ENCODE data around the gene CC2D1A.

Gene CC2D1A

GRCh38 chr19:13905634-13906520, at the start of gene CC2D1A, which contains the start of gene BRME1:
Gene CC2D1A, plus strand, starts transcription at chr19:13906201. Its CDS starts 241 bp downstream, at chr19:13906442.
Gene BRME1, minus strand, starts transcription at chr19:13906117. Its CDS starts 1,225 bp downstream, at chr19:13904892.
- Mint-ChIP-seq H3K4me1 (ENCODE audit: low read depth) (peaks cover 15% of the 10 kb centered on the region), H3K27me3 (no peaks in the 10 kb centered on the region), H3K36me3 (no peaks in the 10 kb centered on the region), H3K4me3 (peak within 1 kb of the TSS; percentile 87), H3K9me3 (ENCODE audit: low read depth) (no peaks in the 10 kb centered on the region), H3K27ac (peak within 1 kb of the TSS; percentile 89)

GRCh38 chr19:13856497-13856896, 49.5 kb upstream of the CC2D1A start:
- Mint-ChIP-seq H3K4me1 (ENCODE audit: low read depth) (peaks cover 18% of the 10 kb centered on the region), H3K27ac (no peak overlapping the region), H3K9me3 (ENCODE audit: low read depth) (no peaks in the 10 kb centered on the region), H3K36me3 (no peaks in the 10 kb centered on the region), H3K4me3 (no peak overlapping the region), H3K27me3 (no peaks in the 10 kb centered on the region)

GRCh38 chr19:13859361-13859880, 46.6 kb upstream of the CC2D1A start:
- no peaks in the 10 kb centered on the region for H3K9me3 Mint-ChIP-seq (ENCODE audit: low read depth)
- H3K4me3 Mint-ChIP-seq: no peak overlapping the region
- H3K4me1 Mint-ChIP-seq (ENCODE audit: low read depth): peaks cover 35% of the 10 kb centered on the region
- H3K27ac Mint-ChIP-seq: peak overlapping the region; percentile 55
- H3K27me3 Mint-ChIP-seq: peaks cover 5% of the 10 kb centered on the region
- H3K36me3 Mint-ChIP-seq: peaks cover under 1% of the 10 kb centered on the region

- H3K36me3 Mint-ChIP-seq: peaks cover 2% of the 10 kb centered on the region
- H3K4me3 Mint-ChIP-seq: peak overlapping the region; percentile 92
- H3K4me1 Mint-ChIP-seq (ENCODE audit: low read depth): peaks cover 38% of the 10 kb centered on the region
- no peaks in the 10 kb centered on the region for H3K9me3 Mint-ChIP-seq (ENCODE audit: low read depth)
- H3K27ac Mint-ChIP-seq: peak overlapping the region; percentile 86
- H3K27me3 Mint-ChIP-seq: peaks cover 6% of the 10 kb centered on the region
Observed at GRCh38 chr19:13860679-13861391, 45.2 kb upstream of the CC2D1A start.

DNA sequence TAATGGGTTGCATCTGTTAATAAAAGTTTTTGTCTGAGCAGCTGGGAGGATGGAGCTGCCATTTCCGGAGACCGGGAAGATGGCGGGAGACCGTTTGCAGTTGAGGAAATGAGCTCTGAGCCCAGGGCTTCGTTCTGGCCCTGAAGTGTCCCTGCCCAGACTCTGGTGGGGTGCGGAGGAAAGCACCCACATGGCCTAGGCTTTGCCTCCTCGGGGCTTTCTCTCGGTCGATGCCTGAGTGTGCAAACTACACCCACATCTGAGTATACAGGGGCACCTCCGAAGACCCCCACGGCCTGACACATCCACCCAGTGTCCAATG, 44.6 kb upstream of the CC2D1A start:
- peak overlapping the region; percentile 86 for H3K27ac Mint-ChIP-seq
- peaks cover 41% of the 10 kb centered on the region for H3K4me1 Mint-ChIP-seq (ENCODE audit: low read depth)
- peaks cover 8% of the 10 kb centered on the region for H3K27me3 Mint-ChIP-seq
- no peaks in the 10 kb centered on the region for H3K9me3 Mint-ChIP-seq (ENCODE audit: low read depth)
- H3K36me3 Mint-ChIP-seq: peaks cover 2% of the 10 kb centered on the region
- peak overlapping the region; percentile 92 for H3K4me3 Mint-ChIP-seq

GRCh38 chr19:13861714-13862531, 44.1 kb upstream of the CC2D1A start:
- no peaks in the 10 kb centered on the region for H3K9me3 Mint-ChIP-seq (ENCODE audit: low read depth)
- H3K27me3 Mint-ChIP-seq: peaks cover 12% of the 10 kb centered on the region
- H3K36me3 Mint-ChIP-seq: peaks cover 2% of the 10 kb centered on the region
- H3K27ac Mint-ChIP-seq: peak overlapping the region; percentile 86
- H3K4me1 Mint-ChIP-seq (ENCODE audit: low read depth): peaks cover 45% of the 10 kb centered on the region
- peak overlapping the region; percentile 92 for H3K4me3 Mint-ChIP-seq

- Mint-ChIP-seq H3K27ac (peak overlapping the region; percentile 82), H3K27me3 (peaks cover 15% of the 10 kb centered on the region), H3K36me3 (peaks cover 2% of the 10 kb centered on the region), H3K4me3 (peak overlapping the region; percentile 90), H3K4me1 (ENCODE audit: low read depth) (peaks cover 49% of the 10 kb centered on the region), H3K9me3 (ENCODE audit: low read depth) (no peaks in the 10 kb centered on the region)
Observed at GRCh38 chr19:13864046-13864666, 41.8 kb upstream of the CC2D1A start.

- H3K4me1 Mint-ChIP-seq (ENCODE audit: low read depth): peaks cover 46% of the 10 kb centered on the region
- H3K36me3 Mint-ChIP-seq: peaks cover 2% of the 10 kb centered on the region
- peak overlapping the region; percentile 90 for H3K4me3 Mint-ChIP-seq
- no peaks in the 10 kb centered on the region for H3K9me3 Mint-ChIP-seq (ENCODE audit: low read depth)
- H3K27me3 Mint-ChIP-seq: peaks cover 15% of the 10 kb centered on the region
- peak overlapping the region; percentile 82 for H3K27ac Mint-ChIP-seq
Observed at GRCh38 chr19:13864667-13865570, 41.1 kb upstream of the CC2D1A start.

- Mint-ChIP-seq H3K4me1 (ENCODE audit: low read depth) (peaks cover 42% of the 10 kb centered on the region), H3K4me3 (peak overlapping the region; percentile 88), H3K36me3 (peaks cover 2% of the 10 kb centered on the region), H3K27ac (peak overlapping the region; percentile 54), H3K9me3 (ENCODE audit: low read depth) (no peaks in the 10 kb centered on the region), H3K27me3 (peaks cover 15% of the 10 kb centered on the region)
Observed at GRCh38 chr19:13865571-13866462, 40.2 kb upstream of the CC2D1A start.

GRCh38 chr19:13866463-13867046, 39.4 kb upstream of the CC2D1A start:
- Mint-ChIP-seq H3K27ac (peak overlapping the region; percentile 54), H3K4me3 (peak overlapping the region; percentile 88), H3K36me3 (peaks cover 2% of the 10 kb centered on the region), H3K27me3 (peaks cover 15% of the 10 kb centered on the region), H3K9me3 (ENCODE audit: low read depth) (no peaks in the 10 kb centered on the region), H3K4me1 (ENCODE audit: low read depth) (peaks cover 35% of the 10 kb centered on the region)

- Mint-ChIP-seq H3K27me3 (peaks cover 15% of the 10 kb centered on the region), H3K4me1 (ENCODE audit: low read depth) (peaks cover 28% of the 10 kb centered on the region), H3K9me3 (ENCODE audit: low read depth) (no peaks in the 10 kb centered on the region), H3K27ac (no peak overlapping the region), H3K36me3 (peaks cover 2% of the 10 kb centered on the region), H3K4me3 (no peak overlapping the region)
Observed at GRCh38 chr19:13868663-13869062, 37.3 kb upstream of the CC2D1A start.

- Mint-ChIP-seq H3K4me3 (no peak overlapping the region), H3K27me3 (peaks cover 12% of the 10 kb centered on the region), H3K9me3 (ENCODE audit: low read depth) (no peaks in the 10 kb centered on the region), H3K27ac (no peak overlapping the region), H3K36me3 (peaks cover 2% of the 10 kb centered on the region), H3K4me1 (ENCODE audit: low read depth) (peaks cover 25% of the 10 kb centered on the region)
Observed at GRCh38 chr19:13869281-13869680, 36.7 kb upstream of the CC2D1A start.
